HepG2 (cell line): ENCODE data around the gene ADGRL2. TPM values are rescaled to one million over a fixed set of nuclear protein-coding genes. Genes with fewer than 3 reads are reported as not detected.

Source experiments
- HDAC1 ChIP-seq: sonication (generic); formaldehyde crosslinking; IDR thresholded peaks from 2 replicates; pipeline ENCODE4 v1.5.1; 2020; ENCODE audit warnings: mild to moderate bottlenecking, missing genetic modification reagents
- HMGA1 ChIP-seq: sonication (generic); formaldehyde crosslinking; conservative IDR thresholded peaks from 2 replicates; pipeline ENCODE4 v1.4.0; 2020; ENCODE audit warnings: missing genetic modification reagents
- MAFF ChIP-seq: IDR thresholded peaks from 2 replicates; pipeline ENCODE4 v1.6.1; 2011; ENCODE audit warnings: low read depth, low read length, improper control_type of control experiment
- PBX3 ChIP-seq: sonication (generic); formaldehyde crosslinking; IDR thresholded peaks from 2 replicates; pipeline ENCODE4 v1.8.1; 2023; ENCODE audit warnings: missing genetic modification reagents, inconsistent platforms, borderline replicate concordance
- SALL1 ChIP-seq: sonication (generic); formaldehyde crosslinking; IDR thresholded peaks from 2 replicates; pipeline ENCODE4 v1.8.0; 2022; ENCODE audit warnings: mild to moderate bottlenecking, missing genetic modification reagents
- SMAD1 ChIP-seq: sonication (generic); formaldehyde crosslinking; IDR thresholded peaks from 2 replicates; pipeline ENCODE4 v1.4.0; 2020; ENCODE audit warnings: missing genetic modification reagents, low read depth, mild to moderate bottlenecking, borderline replicate concordance
- THAP7 ChIP-seq: sonication (generic); formaldehyde crosslinking; IDR thresholded peaks from 2 replicates; pipeline ENCODE4 v1.8.1; 2023; ENCODE audit warnings: mild to moderate bottlenecking, missing genetic modification reagents
- ZBTB21 ChIP-seq: sonication (generic); formaldehyde crosslinking; IDR thresholded peaks from 2 replicates; pipeline ENCODE4 v1.4.0; 2020; ENCODE audit warnings: missing genetic modification reagents
- ZBTB42 ChIP-seq: sonication (generic); formaldehyde crosslinking; IDR thresholded peaks from 2 replicates; pipeline ENCODE4 v1.5.0; 2020; ENCODE audit warnings: mild to moderate bottlenecking, missing genetic modification reagents
- ZFP37 ChIP-seq: sonication (generic); formaldehyde crosslinking; IDR thresholded peaks from 2 replicates; pipeline ENCODE4 v1.4.0; 2020; ENCODE audit warnings: missing genetic modification reagents, borderline replicate concordance
- ZKSCAN5 ChIP-seq: sonication (generic); formaldehyde crosslinking; IDR thresholded peaks from 2 replicates; pipeline ENCODE4 v1.5.1; 2020; ENCODE audit warnings: mild to moderate bottlenecking, missing genetic modification reagents
- ZNF724P ChIP-seq: sonication (generic); formaldehyde crosslinking; IDR thresholded peaks from 2 replicates; pipeline ENCODE4 v1.8.0; 2022; ENCODE audit warnings: missing genetic modification reagents, borderline replicate concordance
- ZNF780A ChIP-seq: sonication (generic); formaldehyde crosslinking; IDR thresholded peaks from 2 replicates; pipeline ENCODE4 v1.8.0; 2022; ENCODE audit warnings: mild to moderate bottlenecking, missing genetic modification reagents, moderate library complexity
- polyA plus RNA-seq, 8 experiments: library from polyadenylated mRNA; depleted of rRNA in 3 of 8; stranded (reverse) in 7 of 8; unstranded in 1 of 8; fragments of >200 nt; fragmentation: Illumina TruSeq in 4 of 8; extraction: Trizol in 4 of 8; gene quantifications; 2 replicates each; pipeline versions ENCODE4 v1.2.1 to v1.2.3, GENCODE V29; 2011 to 2016; ENCODE audit warnings: low read depth in 4 of 8, missing spikeins in 1 of 8, mixed read lengths in 1 of 8; ENCODE audit not compliant: insufficient read depth in 1 of 8
- total RNA-seq, 5 experiments: library from RNA; depleted of rRNA; stranded (reverse); fragments of >200 nt; fragmentation: Illumina TruSeq; extraction: Trizol; gene quantifications; 2 replicates each; pipeline ENCODE4 v1.2.3, GENCODE V29; 2016; ENCODE audit warnings: low read depth in 1 of 5
- TF ChIP-seq, protein P1 (sequence below): sonication (generic); formaldehyde crosslinking; IDR thresholded peaks from 2 replicates; pipeline ENCODE4 v1.4.0; 2020; ENCODE audit warnings: missing genetic modification reagents
- TF ChIP-seq, protein P2 (sequence below): sonication (generic); formaldehyde crosslinking; IDR thresholded peaks from 2 replicates; pipeline ENCODE4 v1.4.0; 2020; ENCODE audit warnings: low read depth, mild to moderate bottlenecking, missing genetic modification reagents
- TF ChIP-seq, protein P3 (sequence below): sonication (generic); formaldehyde crosslinking; IDR thresholded peaks from 2 replicates; pipeline ENCODE4; 2020; ENCODE audit warnings: missing genetic modification reagents, mild to moderate bottlenecking, borderline replicate concordance
- TF ChIP-seq, protein P4 (sequence below): sonication (generic); formaldehyde crosslinking; IDR thresholded peaks from 2 replicates; pipeline ENCODE4 v1.9.0; 2022; ENCODE audit warnings: low read depth, missing genetic modification reagents

Gene ADGRL2
- total and polyA plus RNA-seq, 2 of the 13 experiments (the other 11 are each of a cell fraction or from before 2014, with no cell fraction given) = 15.3 to 31.6 TPM

DNA sequence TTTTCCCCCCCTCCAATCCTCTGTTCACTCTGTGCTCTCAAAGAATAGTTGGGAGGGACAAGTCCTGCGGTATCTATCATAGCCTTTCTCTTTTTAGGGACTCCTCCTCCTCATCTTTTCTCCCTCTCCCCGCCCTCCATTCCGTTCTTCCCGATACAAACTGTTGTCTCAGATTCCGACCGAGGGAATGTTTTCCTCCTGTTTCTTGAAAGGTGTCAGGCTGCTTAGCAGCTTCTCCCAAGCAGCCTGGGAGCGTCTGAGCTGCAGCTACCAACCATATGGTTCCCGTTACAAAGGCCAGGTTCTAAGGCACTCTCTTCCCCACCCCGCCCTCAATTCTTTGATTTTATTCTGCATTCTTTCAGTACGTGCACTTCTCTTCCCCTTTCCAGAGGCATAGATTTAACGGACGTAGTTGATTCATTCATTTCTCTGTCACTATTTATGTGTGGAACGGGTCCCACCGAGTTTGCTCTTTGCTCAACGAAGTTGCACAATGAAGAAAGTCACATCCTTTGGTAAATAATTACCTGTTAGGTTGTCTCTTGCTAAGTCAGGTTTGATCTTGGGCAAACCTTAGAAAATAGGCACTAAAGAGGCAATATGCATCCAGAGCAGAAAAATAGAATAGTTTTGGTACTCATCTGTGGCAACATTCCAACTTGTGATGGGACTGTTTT, 2.8 kb downstream of the ADGRL2 start (continued):
- TF ChIP-seq PBX3 (CRISPR knock-in tag) (no peak), THAP7 (CRISPR knock-in tag) (no peak), MAFF (no peak), HMGA1 (CRISPR knock-in tag) (no peak), ZKSCAN5 (CRISPR knock-in tag) (no peak), HDAC1 (peak; percentile 38; the same call in 1 of the 2 replicates), ZBTB21 (no peak), SMAD1 (CRISPR knock-in tag) (no peak), ZFP37 (no peak), ZNF780A (no peak), ZBTB42 (no peak), SALL1 (CRISPR knock-in tag) (no peak), ZNF724P (no peak)
- TF ChIP-seq, protein P1, sequence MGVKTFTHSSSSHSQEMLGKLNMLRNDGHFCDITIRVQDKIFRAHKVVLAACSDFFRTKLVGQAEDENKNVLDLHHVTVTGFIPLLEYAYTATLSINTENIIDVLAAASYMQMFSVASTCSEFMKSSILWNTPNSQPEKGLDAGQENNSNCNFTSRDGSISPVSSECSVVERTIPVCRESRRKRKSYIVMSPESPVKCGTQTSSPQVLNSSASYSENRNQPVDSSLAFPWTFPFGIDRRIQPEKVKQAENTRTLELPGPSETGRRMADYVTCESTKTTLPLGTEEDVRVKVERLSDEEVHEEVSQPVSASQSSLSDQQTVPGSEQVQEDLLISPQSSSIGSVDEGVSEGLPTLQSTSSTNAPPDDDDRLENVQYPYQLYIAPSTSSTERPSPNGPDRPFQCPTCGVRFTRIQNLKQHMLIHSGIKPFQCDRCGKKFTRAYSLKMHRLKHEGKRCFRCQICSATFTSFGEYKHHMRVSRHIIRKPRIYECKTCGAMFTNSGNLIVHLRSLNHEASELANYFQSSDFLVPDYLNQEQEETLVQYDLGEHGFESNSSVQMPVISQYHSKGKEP = no peak
- TF ChIP-seq, protein P2, sequence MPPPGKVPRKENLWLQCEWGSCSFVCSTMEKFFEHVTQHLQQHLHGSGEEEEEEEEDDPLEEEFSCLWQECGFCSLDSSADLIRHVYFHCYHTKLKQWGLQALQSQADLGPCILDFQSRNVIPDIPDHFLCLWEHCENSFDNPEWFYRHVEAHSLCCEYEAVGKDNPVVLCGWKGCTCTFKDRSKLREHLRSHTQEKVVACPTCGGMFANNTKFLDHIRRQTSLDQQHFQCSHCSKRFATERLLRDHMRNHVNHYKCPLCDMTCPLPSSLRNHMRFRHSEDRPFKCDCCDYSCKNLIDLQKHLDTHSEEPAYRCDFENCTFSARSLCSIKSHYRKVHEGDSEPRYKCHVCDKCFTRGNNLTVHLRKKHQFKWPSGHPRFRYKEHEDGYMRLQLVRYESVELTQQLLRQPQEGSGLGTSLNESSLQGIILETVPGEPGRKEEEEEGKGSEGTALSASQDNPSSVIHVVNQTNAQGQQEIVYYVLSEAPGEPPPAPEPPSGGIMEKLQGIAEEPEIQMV (CRISPR knock-in tag) = no peak
- TF ChIP-seq, protein P3, sequence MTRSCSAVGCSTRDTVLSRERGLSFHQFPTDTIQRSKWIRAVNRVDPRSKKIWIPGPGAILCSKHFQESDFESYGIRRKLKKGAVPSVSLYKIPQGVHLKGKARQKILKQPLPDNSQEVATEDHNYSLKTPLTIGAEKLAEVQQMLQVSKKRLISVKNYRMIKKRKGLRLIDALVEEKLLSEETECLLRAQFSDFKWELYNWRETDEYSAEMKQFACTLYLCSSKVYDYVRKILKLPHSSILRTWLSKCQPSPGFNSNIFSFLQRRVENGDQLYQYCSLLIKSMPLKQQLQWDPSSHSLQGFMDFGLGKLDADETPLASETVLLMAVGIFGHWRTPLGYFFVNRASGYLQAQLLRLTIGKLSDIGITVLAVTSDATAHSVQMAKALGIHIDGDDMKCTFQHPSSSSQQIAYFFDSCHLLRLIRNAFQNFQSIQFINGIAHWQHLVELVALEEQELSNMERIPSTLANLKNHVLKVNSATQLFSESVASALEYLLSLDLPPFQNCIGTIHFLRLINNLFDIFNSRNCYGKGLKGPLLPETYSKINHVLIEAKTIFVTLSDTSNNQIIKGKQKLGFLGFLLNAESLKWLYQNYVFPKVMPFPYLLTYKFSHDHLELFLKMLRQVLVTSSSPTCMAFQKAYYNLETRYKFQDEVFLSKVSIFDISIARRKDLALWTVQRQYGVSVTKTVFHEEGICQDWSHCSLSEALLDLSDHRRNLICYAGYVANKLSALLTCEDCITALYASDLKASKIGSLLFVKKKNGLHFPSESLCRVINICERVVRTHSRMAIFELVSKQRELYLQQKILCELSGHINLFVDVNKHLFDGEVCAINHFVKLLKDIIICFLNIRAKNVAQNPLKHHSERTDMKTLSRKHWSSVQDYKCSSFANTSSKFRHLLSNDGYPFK (CRISPR knock-in tag) = no peak
- TF ChIP-seq, protein P4, sequence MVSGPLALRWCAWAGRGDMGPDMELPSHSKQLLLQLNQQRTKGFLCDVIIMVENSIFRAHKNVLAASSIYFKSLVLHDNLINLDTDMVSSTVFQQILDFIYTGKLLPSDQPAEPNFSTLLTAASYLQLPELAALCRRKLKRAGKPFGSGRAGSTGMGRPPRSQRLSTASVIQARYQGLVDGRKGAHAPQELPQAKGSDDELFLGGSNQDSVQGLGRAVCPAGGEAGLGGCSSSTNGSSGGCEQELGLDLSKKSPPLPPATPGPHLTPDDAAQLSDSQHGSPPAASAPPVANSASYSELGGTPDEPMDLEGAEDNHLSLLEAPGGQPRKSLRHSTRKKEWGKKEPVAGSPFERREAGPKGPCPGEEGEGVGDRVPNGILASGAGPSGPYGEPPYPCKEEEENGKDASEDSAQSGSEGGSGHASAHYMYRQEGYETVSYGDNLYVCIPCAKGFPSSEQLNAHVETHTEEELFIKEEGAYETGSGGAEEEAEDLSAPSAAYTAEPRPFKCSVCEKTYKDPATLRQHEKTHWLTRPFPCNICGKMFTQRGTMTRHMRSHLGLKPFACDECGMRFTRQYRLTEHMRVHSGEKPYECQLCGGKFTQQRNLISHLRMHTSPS (CRISPR knock-in tag) = no peak
